GM19240 (cell line): ENCODE results near the gene PTK7.
A peak's percentile ranks its signal among the peaks of the same experiment; 100 is the strongest.
"Not testable (repeated sequence)": the region's sequence is repeated elsewhere in the genome, so short reads cannot be mapped to it uniquely, and the experiment has no call there.

Experiments used
- DNase-seq: peaks from one replicate; pipeline ENCODE4 v3.0.0; 2011; ENCODE audit warnings: low spot score; ENCODE audit not compliant: insufficient read length

The PTK7 gene

GRCh38 chr6:43117466-43117865 is 41.4 kb downstream of the PTK7 start:
- DNase-seq: not testable (repeated sequence)

- DNase-seq: no peak
Observed at GRCh38 chr6:43119482-43119881, 43.4 kb downstream of the PTK7 start.

GRCh38 chr6:43120101-43120763 is 44.1 kb downstream of the PTK7 start:
- no peak for DNase-seq

GRCh38 chr6:43120944-43121913 is 45.1 kb downstream of the PTK7 start:
- DNase-seq: no peak

DNA sequence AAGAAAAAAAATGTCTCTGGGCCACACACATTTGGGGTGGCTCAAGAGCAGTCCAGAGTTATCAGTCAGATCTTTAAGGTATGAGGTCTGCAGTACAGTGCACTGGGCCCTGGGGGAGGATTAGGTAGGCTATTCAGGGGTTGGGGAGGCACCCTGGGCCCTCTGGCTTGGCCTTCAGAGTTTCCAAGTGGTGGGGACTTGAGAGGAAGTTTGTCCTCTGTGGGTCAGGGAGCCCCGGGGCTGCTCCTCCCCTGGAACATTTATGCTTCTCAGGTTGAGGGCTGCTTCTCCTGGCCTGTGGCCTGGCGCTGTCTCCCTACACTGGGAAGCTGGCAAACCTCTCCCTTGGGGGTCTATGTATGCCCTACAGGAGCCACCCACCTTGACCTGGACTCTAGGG is 46.0 kb downstream of the PTK7 start:
- DNase-seq: no peak

DNA sequence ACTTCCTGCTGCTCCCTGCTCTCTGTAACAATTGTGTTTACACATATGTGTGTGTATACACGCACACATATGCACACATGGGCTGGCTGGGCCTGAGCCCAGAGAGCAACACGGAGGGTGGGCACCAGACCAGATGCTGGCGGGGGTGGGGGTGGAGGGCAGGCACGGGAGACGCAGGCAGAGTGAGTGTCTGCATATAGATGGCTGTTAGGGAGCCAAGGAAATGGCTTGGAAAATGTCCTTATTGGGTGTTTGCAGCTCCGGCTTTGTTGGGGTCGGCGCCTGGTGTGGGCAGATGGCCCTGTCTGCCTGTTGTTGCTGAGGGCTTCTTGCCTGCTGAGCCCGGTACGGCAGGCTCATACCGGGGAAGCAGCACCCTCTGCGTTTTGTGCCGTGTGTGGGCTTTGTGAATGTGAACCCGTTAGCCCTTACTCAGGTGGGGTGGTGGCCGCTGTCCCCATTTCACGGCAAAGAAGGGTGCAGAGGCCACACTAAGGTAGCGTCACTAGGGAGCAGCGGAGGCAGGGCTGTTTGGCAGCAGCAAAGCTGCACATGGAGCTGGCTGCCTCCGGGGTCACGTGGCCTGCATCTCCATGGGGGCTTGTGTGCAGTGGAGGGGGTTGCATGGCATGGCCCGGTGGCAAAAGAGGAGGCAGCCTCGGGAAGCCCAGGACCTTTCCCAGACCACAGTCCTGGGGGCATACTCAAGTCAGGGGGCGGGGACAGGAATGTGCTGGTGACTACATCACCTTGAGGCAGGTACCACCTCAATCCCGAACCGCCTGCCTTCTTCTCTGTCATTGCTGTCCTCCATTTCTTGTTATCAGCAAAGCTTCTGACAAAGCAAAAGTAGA is 47.6 kb downstream of the PTK7 start:
- no peak for DNase-seq

GRCh38 chr6:43124481-43124880 is 48.4 kb downstream of the PTK7 start:
- no peak for DNase-seq

GRCh38 chr6:43125119-43125518 is 49.0 kb downstream of the PTK7 start:
- DNase-seq: no peak

DNA sequence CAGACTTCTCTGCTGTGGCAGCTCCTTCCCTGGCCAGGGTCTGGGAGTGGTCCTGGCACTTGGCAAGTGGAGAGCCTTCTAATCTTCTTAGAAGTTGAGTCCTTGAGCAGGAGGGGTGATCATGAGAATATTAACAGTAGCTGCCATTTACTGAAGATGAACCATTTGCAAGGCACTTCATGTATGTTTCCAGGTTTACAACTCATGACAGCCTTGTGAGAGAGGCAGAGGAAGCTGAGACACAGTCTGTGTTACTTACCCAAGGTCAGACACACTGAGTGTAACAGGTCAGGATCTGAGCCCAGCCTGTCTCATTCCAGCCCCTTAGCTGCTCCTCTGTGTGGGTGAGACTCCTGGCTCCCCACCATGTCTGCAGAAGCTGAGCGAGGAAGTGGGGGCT is 49.4 kb downstream of the PTK7 start:
- DNase-seq: no peak

DNA sequence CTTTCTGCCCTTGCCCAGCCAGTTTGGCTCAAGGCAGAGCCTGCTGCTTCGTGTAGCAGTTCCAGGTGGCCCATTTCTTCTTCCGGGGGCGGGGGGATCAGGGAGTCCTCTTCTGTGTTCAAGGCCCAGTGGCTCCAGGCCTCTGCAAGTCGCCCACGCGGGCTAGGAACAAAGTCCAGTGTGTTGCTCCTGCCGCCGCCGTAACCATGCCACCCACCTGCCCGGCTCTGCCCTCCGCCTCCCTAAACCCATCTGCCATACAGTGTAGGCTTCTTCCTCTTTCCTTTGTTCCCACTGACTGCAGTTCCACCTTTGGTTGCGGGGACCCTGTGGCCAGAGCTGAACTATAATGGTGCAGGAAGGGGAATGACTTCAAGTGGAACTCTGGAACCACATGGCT is 51.1 kb downstream of the PTK7 start:
- no peak for DNase-seq

DNA sequence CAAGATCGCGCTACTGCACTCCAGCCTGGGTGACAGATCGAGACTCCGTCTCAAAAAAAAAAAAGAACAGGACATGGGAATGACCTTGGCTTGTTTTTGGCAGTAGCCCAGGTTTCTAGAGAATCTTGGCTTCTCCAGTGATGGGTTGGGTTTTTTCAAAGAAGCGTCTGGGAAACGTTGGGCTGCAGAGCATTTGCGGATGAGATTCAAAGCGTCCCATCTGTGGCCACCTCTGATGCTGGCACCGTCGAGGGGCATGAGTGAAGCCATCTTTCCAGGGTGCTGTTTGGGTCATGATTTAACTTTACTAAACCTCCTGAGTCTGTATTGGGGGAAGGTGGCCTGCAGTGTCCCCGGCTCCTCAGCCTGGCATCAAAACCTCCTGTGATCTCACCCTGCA is 51.8 kb downstream of the PTK7 start:
- no peak for DNase-seq

- no peak for DNase-seq
Observed at GRCh38 chr6:43128926-43129325, 52.8 kb downstream of the PTK7 start.

DNA sequence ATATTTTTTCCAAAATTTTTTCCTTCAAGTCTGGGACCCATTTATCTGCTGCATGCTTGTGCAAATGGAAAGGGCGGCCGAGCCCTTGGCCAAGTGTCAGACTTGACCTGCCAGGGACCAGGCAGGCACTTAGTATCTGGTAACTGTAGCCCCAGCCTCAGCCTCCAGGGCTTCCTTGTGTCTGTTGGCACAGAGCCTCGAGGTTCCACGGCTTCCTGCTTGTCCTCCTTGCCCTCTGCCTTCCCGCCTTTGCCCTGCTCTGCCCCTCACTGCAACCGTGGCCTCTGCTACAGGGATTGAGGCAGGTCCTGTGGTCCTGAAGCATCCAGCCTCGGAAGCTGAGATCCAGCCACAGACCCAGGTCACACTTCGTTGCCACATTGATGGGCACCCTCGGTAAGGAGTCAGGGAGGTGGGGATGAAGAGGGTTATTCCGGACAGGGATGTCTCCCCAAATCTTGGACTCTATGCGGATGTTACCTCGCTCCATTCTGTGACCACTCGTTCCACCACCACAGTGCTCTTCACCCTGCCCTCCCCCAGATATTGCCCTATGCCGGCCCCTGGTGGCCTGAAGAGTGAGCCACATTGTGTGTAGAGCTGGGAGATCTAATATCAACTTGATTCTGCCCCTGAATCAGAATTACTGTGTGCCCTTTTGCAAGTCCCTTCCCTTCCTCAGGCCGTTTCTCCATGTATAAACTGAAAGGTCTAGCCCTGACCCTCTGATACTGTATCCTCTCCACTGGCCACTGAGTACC is 53.5 kb downstream of the PTK7 start:
- DNase-seq: no peak

- DNase-seq: no peak
Observed at GRCh38 chr6:43130429-43130828, 54.3 kb downstream of the PTK7 start.

DNA sequence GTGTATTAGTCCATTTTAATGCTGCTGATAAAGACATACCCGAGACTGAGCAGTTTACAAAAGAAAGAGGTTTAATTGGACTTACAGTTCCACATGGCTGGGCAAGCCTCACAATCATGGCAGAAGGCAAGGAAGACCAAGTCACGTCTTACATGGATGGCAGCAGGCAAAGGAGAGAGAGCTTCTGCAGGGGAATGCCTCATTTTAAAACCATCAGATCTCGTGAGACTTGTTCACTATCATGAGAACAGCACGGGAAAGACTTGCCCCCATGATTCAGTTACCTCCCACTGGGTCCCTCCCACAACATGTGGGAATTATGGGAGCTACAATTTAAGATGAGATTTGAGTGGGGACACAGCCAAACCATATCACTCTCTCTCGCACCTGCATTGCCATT is 55.3 kb downstream of the PTK7 start:
- DNase-seq: not testable (repeated sequence)

DNA sequence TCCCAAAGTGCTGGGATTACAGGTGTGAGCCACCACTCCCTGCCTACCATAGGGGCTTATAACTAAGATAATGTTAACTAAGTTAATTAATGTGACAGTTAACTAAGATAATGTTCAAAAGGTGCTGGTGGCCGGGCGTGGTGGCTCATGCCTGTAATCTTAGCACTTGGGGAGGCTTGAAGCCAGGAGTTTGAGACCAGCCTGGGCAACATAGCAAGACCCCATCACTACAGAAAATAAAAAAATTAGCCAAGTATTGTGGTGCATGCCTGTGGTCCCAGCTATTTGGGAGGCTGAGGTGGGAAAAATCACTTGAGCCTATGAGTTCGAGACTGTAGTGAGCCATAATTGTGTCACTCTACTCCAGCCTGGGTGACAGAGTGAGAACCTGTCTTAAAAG is 62.2 kb downstream of the PTK7 start:
- no peak for DNase-seq

- DNase-seq: not testable (repeated sequence)
Observed at GRCh38 chr6:43139973-43140372, 63.9 kb downstream of the PTK7 start.

DNA sequence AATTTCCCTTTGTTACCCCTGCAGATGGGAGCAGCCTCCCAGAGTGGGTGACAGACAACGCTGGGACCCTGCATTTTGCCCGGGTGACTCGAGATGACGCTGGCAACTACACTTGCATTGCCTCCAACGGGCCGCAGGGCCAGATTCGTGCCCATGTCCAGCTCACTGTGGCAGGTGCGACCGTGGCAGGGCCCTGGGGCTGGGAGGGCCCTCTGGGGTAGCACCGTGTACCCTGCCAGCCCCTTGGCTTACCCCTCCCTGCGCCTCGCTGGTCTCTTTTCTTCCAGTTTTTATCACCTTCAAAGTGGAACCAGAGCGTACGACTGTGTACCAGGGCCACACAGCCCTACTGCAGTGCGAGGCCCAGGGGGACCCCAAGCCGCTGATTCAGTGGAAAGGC is 65.5 kb downstream of the PTK7 start:
- DNase-seq: no peak

DNA sequence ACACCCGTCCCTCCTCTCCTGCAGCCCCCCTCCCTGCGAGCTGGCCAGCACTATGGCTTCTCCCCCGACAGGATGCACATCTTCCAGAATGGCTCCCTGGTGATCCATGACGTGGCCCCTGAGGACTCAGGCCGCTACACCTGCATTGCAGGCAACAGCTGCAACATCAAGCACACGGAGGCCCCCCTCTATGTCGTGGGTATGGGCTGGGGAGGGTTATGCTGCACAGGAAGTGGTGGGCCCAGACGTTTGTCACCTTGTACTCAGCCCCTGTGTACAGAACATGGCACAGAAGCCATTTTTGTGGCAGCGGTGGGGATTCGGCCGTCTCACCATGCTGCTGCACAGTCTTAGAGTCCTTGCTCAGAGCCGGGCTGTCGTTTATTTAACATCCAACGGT is 66.0 kb downstream of the PTK7 start:
- no peak for DNase-seq

- peak; percentile 95 for DNase-seq
Observed at GRCh38 chr6:43143235-43144128, 67.4 kb downstream of the PTK7 start.
